ENCODE data around the gene AHSP.
"Not testable (repeated sequence)": the region's sequence is repeated elsewhere in the genome, so short reads cannot be mapped to it uniquely, and the experiment has no call there.

AHSP gene

GRCh38 chr16:31527734-31528274 is at the start of gene AHSP:
AHSP (plus strand) TSS chr16:31527900; CDS start chr16:31528140, 240 bp downstream.
- no peaks in the 10 kb centered on the region for H3K9me3 ChIP-seq (ENCODE audit: control insufficient read depth in 2 of 2, low read length in 2 of 2)
- H3K36me3 ChIP-seq (ENCODE audit: control insufficient read depth in 2 of 2, insufficient read depth in 2 of 2, low read length in 2 of 2) = no peaks in the 10 kb centered on the region
- no peaks in the 10 kb centered on the region for H3K4me1 ChIP-seq (ENCODE audit: control insufficient read depth in 2 of 2, insufficient read depth in 2 of 2, low read length in 2 of 2)
- no peak within 1 kb of the TSS for H3K9ac ChIP-seq (ENCODE audit: low read depth in 1 of 2, low read length in 2 of 2)
- peaks cover 12 to 26% of the 10 kb centered on the region in 2 donors for H3K27me3 ChIP-seq (ENCODE audit: control insufficient read depth in 2 of 2, insufficient read depth in 2 of 2, low read length in 2 of 2)
- no peak within 1 kb of the TSS for H3K27ac ChIP-seq (ENCODE audit: low read depth in 2 of 2, low read length in 2 of 2)
- no peak within 1 kb of the TSS for H3K4me3 ChIP-seq (ENCODE audit: low read length in 2 of 2)

- no peak overlapping the region for H3K4me3 ChIP-seq (ENCODE audit: low read length in 2 of 2)
- H3K36me3 ChIP-seq (ENCODE audit: control insufficient read depth in 2 of 2, insufficient read depth in 2 of 2, low read length in 2 of 2) = no peaks in the 10 kb centered on the region
- no peak overlapping the region for H3K9ac ChIP-seq (ENCODE audit: low read depth in 1 of 2, low read length in 2 of 2)
- peaks cover 17 to 20% of the 10 kb centered on the region in 2 donors for H3K4me1 ChIP-seq (ENCODE audit: control insufficient read depth in 2 of 2, insufficient read depth in 2 of 2, low read length in 2 of 2)
- no peaks in the 10 kb centered on the region for H3K9me3 ChIP-seq (ENCODE audit: control insufficient read depth in 2 of 2, low read length in 2 of 2)
- no peak overlapping the region for H3K27ac ChIP-seq (ENCODE audit: low read depth in 2 of 2, low read length in 2 of 2)
- H3K27me3 ChIP-seq (ENCODE audit: control insufficient read depth in 2 of 2, insufficient read depth in 2 of 2, low read length in 2 of 2) = no peaks in the 10 kb centered on the region
Measured at GRCh38 chr16:31478956-31479355, 48.7 kb upstream of the AHSP start.

GRCh38 chr16:31479751-31480150 is 47.9 kb upstream of the AHSP start:
- no peak overlapping the region for H3K9ac ChIP-seq (ENCODE audit: low read depth in 1 of 2, low read length in 2 of 2)
- H3K4me1 ChIP-seq (ENCODE audit: control insufficient read depth in 2 of 2, insufficient read depth in 2 of 2, low read length in 2 of 2) = peaks cover 21 to 22% of the 10 kb centered on the region in 2 donors
- no peaks in the 10 kb centered on the region for H3K36me3 ChIP-seq (ENCODE audit: control insufficient read depth in 2 of 2, insufficient read depth in 2 of 2, low read length in 2 of 2)
- no peak overlapping the region for H3K4me3 ChIP-seq (ENCODE audit: low read length in 2 of 2)
- no peaks in the 10 kb centered on the region for H3K27me3 ChIP-seq (ENCODE audit: control insufficient read depth in 2 of 2, insufficient read depth in 2 of 2, low read length in 2 of 2)
- no peak overlapping the region for H3K27ac ChIP-seq (ENCODE audit: low read depth in 2 of 2, low read length in 2 of 2)
- no peaks in the 10 kb centered on the region for H3K9me3 ChIP-seq (ENCODE audit: control insufficient read depth in 2 of 2, low read length in 2 of 2)

GRCh38 chr16:31480851-31481536 is 46.7 kb upstream of the AHSP start:
- no peaks in the 10 kb centered on the region for H3K9me3 ChIP-seq (ENCODE audit: control insufficient read depth in 2 of 2, low read length in 2 of 2)
- peaks cover 21 to 23% of the 10 kb centered on the region in 2 donors for H3K4me1 ChIP-seq (ENCODE audit: control insufficient read depth in 2 of 2, insufficient read depth in 2 of 2, low read length in 2 of 2)
- H3K36me3 ChIP-seq (ENCODE audit: control insufficient read depth in 2 of 2, insufficient read depth in 2 of 2, low read length in 2 of 2) = no peaks in the 10 kb centered on the region
- H3K27ac ChIP-seq (ENCODE audit: low read depth in 2 of 2, low read length in 2 of 2) = no peak overlapping the region
- H3K9ac ChIP-seq (ENCODE audit: low read depth in 1 of 2, low read length in 2 of 2) = no peak overlapping the region
- no peak overlapping the region for H3K4me3 ChIP-seq (ENCODE audit: low read length in 2 of 2)
- H3K27me3 ChIP-seq (ENCODE audit: control insufficient read depth in 2 of 2, insufficient read depth in 2 of 2, low read length in 2 of 2) = no peaks in the 10 kb centered on the region

GRCh38 chr16:31483081-31483480 is 44.6 kb upstream of the AHSP start, which contains the start of gene SLC5A2:
SLC5A2 (plus strand) TSS chr16:31483123; CDS start chr16:31483137, 14 bp downstream.
- H3K27ac ChIP-seq (ENCODE audit: low read depth in 2 of 2, low read length in 2 of 2) = no peak within 1 kb of the TSS
- H3K9ac ChIP-seq (ENCODE audit: low read depth in 1 of 2, low read length in 2 of 2) = no peak within 1 kb of the TSS
- peaks cover 19 to 24% of the 10 kb centered on the region in 2 donors for H3K4me1 ChIP-seq (ENCODE audit: control insufficient read depth in 2 of 2, insufficient read depth in 2 of 2, low read length in 2 of 2)
- no peaks in the 10 kb centered on the region for H3K9me3 ChIP-seq (ENCODE audit: control insufficient read depth in 2 of 2, low read length in 2 of 2)
- no peaks in the 10 kb centered on the region for H3K27me3 ChIP-seq (ENCODE audit: control insufficient read depth in 2 of 2, insufficient read depth in 2 of 2, low read length in 2 of 2)
- no peak within 1 kb of the TSS for H3K4me3 ChIP-seq (ENCODE audit: low read length in 2 of 2)
- no peaks in the 10 kb centered on the region for H3K36me3 ChIP-seq (ENCODE audit: control insufficient read depth in 2 of 2, insufficient read depth in 2 of 2, low read length in 2 of 2)

GRCh38 chr16:31484048-31484447 is 43.7 kb upstream of the AHSP start:
- not testable (repeated sequence) for H3K4me3 ChIP-seq (ENCODE audit: low read length in 2 of 2); H3K27me3 ChIP-seq (ENCODE audit: control insufficient read depth in 2 of 2, insufficient read depth in 2 of 2, low read length in 2 of 2); H3K27ac ChIP-seq (ENCODE audit: low read depth in 2 of 2, low read length in 2 of 2); H3K36me3 ChIP-seq (ENCODE audit: control insufficient read depth in 2 of 2, insufficient read depth in 2 of 2, low read length in 2 of 2); H3K9ac ChIP-seq (ENCODE audit: low read depth in 1 of 2, low read length in 2 of 2); H3K9me3 ChIP-seq (ENCODE audit: control insufficient read depth in 2 of 2, low read length in 2 of 2)
- H3K4me1 ChIP-seq (ENCODE audit: control insufficient read depth in 2 of 2, insufficient read depth in 2 of 2, low read length in 2 of 2) = peaks cover 22 to 28% of the 10 kb centered on the region in 2 donors

GRCh38 chr16:31484491-31485171 is 43.1 kb upstream of the AHSP start:
- H3K9me3 ChIP-seq (ENCODE audit: control insufficient read depth in 2 of 2, low read length in 2 of 2) = no peaks in the 10 kb centered on the region
- no peak overlapping the region for H3K4me3 ChIP-seq (ENCODE audit: low read length in 2 of 2)
- no peaks in the 10 kb centered on the region for H3K27me3 ChIP-seq (ENCODE audit: control insufficient read depth in 2 of 2, insufficient read depth in 2 of 2, low read length in 2 of 2)
- H3K4me1 ChIP-seq (ENCODE audit: control insufficient read depth in 2 of 2, insufficient read depth in 2 of 2, low read length in 2 of 2) = peaks cover 22 to 28% of the 10 kb centered on the region in 2 donors
- no peaks in the 10 kb centered on the region for H3K36me3 ChIP-seq (ENCODE audit: control insufficient read depth in 2 of 2, insufficient read depth in 2 of 2, low read length in 2 of 2)
- H3K9ac ChIP-seq (ENCODE audit: low read depth in 1 of 2, low read length in 2 of 2) = no peak overlapping the region
- H3K27ac ChIP-seq (ENCODE audit: low read depth in 2 of 2, low read length in 2 of 2) = peak overlapping the region in 1 of 2 donors; percentile 28

- H3K9ac ChIP-seq (ENCODE audit: low read depth in 1 of 2, low read length in 2 of 2) = no peak overlapping the region
- peaks cover 21 to 27% of the 10 kb centered on the region in 2 donors for H3K4me1 ChIP-seq (ENCODE audit: control insufficient read depth in 2 of 2, insufficient read depth in 2 of 2, low read length in 2 of 2)
- no peaks in the 10 kb centered on the region for H3K9me3 ChIP-seq (ENCODE audit: control insufficient read depth in 2 of 2, low read length in 2 of 2)
- no peaks in the 10 kb centered on the region for H3K27me3 ChIP-seq (ENCODE audit: control insufficient read depth in 2 of 2, insufficient read depth in 2 of 2, low read length in 2 of 2)
- H3K4me3 ChIP-seq (ENCODE audit: low read length in 2 of 2) = no peak overlapping the region
- peaks cover 0 to 4% of the 10 kb centered on the region in 2 donors for H3K36me3 ChIP-seq (ENCODE audit: control insufficient read depth in 2 of 2, insufficient read depth in 2 of 2, low read length in 2 of 2)
- no peak overlapping the region for H3K27ac ChIP-seq (ENCODE audit: low read depth in 2 of 2, low read length in 2 of 2)
Measured at GRCh38 chr16:31485571-31485970, 42.1 kb upstream of the AHSP start.

GRCh38 chr16:31486045-31486444 is 41.7 kb upstream of the AHSP start:
- Histone ChIP-seq H3K27ac (ENCODE audit: low read depth in 2 of 2, low read length in 2 of 2) (no peak overlapping the region), H3K4me1 (ENCODE audit: control insufficient read depth in 2 of 2, insufficient read depth in 2 of 2, low read length in 2 of 2) (peaks cover 18 to 22% of the 10 kb centered on the region in 2 donors), H3K27me3 (ENCODE audit: control insufficient read depth in 2 of 2, insufficient read depth in 2 of 2, low read length in 2 of 2) (no peaks in the 10 kb centered on the region), H3K9me3 (ENCODE audit: control insufficient read depth in 2 of 2, low read length in 2 of 2) (no peaks in the 10 kb centered on the region), H3K4me3 (ENCODE audit: low read length in 2 of 2) (no peak overlapping the region), H3K36me3 (ENCODE audit: control insufficient read depth in 2 of 2, insufficient read depth in 2 of 2, low read length in 2 of 2) (peaks cover 0 to 9% of the 10 kb centered on the region in 2 donors), H3K9ac (ENCODE audit: low read depth in 1 of 2, low read length in 2 of 2) (no peak overlapping the region)

GRCh38 chr16:31487071-31487719 is 40.5 kb upstream of the AHSP start:
- Histone ChIP-seq H3K27me3 (ENCODE audit: control insufficient read depth in 2 of 2, insufficient read depth in 2 of 2, low read length in 2 of 2) (no peaks in the 10 kb centered on the region), H3K4me3 (ENCODE audit: low read length in 2 of 2) (peak overlapping the region; percentile 69 to 77), H3K36me3 (ENCODE audit: control insufficient read depth in 2 of 2, insufficient read depth in 2 of 2, low read length in 2 of 2) (peaks cover 1 to 14% of the 10 kb centered on the region in 2 donors), H3K27ac (ENCODE audit: low read depth in 2 of 2, low read length in 2 of 2) (peak overlapping the region in 1 of 2 donors; percentile 43), H3K4me1 (ENCODE audit: control insufficient read depth in 2 of 2, insufficient read depth in 2 of 2, low read length in 2 of 2) (peaks cover 18 to 22% of the 10 kb centered on the region in 2 donors), H3K9me3 (ENCODE audit: control insufficient read depth in 2 of 2, low read length in 2 of 2) (no peaks in the 10 kb centered on the region), H3K9ac (ENCODE audit: low read depth in 1 of 2, low read length in 2 of 2) (peak overlapping the region; percentile 60 to 67)
